Activated naive CD4-positive, alpha-beta T cell treated with anti-CD3 and anti-CD28 coated beads, Interleukin-2, amount 50 U/mL, for 72 hours (primary cell): ENCODE results near the gene SLC17A5. TPM values are rescaled to one million over a fixed set of nuclear protein-coding genes. Genes with fewer than 3 reads are reported as not detected.
A peak's percentile ranks its signal among the peaks of the same experiment; 100 is the strongest.

ENCODE experiments used
- ATAC-seq, 2 donors: fragments of 150-1000 bp; cut with Tn5 transposase; 2 replicates each; pipeline ENCODE4 v1.10.0; 2021; ENCODE audit warnings: mild to moderate bottlenecking in 2 of 2, moderate library complexity in 2 of 2
- DNase-seq, 2 donors: peaks; one replicate each; pipeline ENCODE4 v3.0.0; 2021 to 2022; ENCODE audit warnings: low spot score in 2 of 2
- H3K27ac Mint-ChIP-seq, 2 donors: one replicate each; pipeline ENCODE4 v1.8.0; 2022; ENCODE audit warnings: mild to moderate bottlenecking in 2 of 2, mixed read lengths in 2 of 2
- H3K36me3 Mint-ChIP-seq, 2 donors: one replicate each; pipeline ENCODE4 v1.8.0; 2022; ENCODE audit warnings: mixed read lengths in 2 of 2
- H3K9me3 Mint-ChIP-seq, 2 donors: one replicate each; pipeline ENCODE4 v1.8.0; 2022; ENCODE audit warnings: mixed read lengths in 2 of 2
- total RNA-seq, 2 donors: library from RNA; stranded (reverse); gene quantifications; one replicate each; pipeline ENCODE4 v1.2.3, GENCODE V29; 2022

The SLC17A5 gene
- total RNA-seq, 2 donors from 2014 or later = 5.3 to 7.2 TPM

GRCh38 chr6:73675466-73676098 lies 21.8 kb upstream of the SLC17A5 start:
- DNase-seq (peak; percentile 66 to 88), ATAC-seq (peak; percentile 88 to 97)
- H3K9me3 Mint-ChIP-seq = no peaks in the 10 kb centered on the region
- H3K36me3 Mint-ChIP-seq = no peaks in the 10 kb centered on the region
- H3K27ac Mint-ChIP-seq = no peak overlapping the region

DNA sequence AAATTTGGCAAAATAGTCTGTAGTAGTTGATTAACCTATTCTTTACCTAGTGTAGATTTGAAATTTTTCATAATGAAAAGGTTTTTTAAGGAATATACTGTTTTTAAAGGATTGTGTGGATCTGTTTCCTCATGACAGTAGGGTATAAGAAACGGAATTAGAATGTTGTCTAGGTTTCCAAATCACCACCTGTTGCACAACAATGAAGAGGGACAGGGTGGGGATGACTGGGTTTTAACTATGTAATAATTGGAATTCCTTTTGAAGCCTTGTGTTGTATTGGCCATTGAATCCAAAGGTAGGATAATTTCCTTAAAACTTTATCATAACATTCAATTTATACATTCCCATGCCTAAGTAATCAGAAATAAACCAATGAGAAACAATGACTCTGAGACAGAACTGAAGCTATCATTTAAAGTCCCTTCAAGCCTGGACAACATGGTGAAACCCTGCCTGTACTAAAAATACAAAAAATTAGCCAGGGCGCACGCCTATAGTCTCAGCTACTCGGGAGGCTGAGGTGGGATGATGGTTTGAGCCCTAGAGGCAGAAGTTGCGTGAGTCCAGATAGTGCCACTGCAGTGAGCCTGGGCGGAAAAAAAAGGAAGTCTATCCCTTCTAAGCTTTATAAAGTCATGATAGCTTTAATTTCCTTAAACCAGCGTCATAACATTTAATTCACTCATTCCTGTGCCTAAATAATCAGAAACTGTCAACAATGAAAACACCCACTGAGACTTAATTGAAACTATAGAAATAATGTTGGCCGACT lies 18.3 kb upstream of the SLC17A5 start:
- ATAC-seq = no peak
- Mint-ChIP-seq H3K9me3 (no peaks in the 10 kb centered on the region), H3K27ac (no peak overlapping the region), H3K36me3 (no peaks in the 10 kb centered on the region)
- DNase-seq = no peak

DNA sequence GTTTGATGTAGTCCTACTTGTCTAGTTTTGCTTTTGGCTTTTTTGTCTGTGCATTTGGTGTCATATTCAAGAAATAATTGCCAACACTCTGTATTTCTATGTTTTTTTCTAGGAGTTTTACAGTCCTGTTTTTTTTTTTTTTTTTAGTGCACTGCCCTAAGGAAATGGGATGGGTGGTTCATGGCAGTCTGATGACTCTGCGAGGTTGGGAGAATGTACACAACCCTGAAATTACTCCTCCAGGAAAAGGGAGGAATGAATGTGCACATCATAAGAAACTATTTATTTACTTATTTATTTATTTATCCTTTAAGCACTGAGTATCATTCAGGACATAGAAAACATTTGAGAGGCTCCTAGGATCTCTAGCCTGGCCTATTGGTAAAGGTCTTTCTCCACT lies 15.2 kb upstream of the SLC17A5 start:
- ATAC-seq (no peak), DNase-seq (no peak)
- Mint-ChIP-seq H3K9me3 (no peaks in the 10 kb centered on the region), H3K27ac (peak overlapping the region in 1 of 2 donors; percentile 4), H3K36me3 (no peaks in the 10 kb centered on the region)

- ATAC-seq (peak in 1 of 2 donors; percentile 67), DNase-seq (no peak)
- Mint-ChIP-seq H3K36me3 (no peaks in the 10 kb centered on the region), H3K27ac (no peak overlapping the region), H3K9me3 (no peaks in the 10 kb centered on the region)
Observed at GRCh38 chr6:73667798-73668197, 14.0 kb upstream of the SLC17A5 start.

DNA sequence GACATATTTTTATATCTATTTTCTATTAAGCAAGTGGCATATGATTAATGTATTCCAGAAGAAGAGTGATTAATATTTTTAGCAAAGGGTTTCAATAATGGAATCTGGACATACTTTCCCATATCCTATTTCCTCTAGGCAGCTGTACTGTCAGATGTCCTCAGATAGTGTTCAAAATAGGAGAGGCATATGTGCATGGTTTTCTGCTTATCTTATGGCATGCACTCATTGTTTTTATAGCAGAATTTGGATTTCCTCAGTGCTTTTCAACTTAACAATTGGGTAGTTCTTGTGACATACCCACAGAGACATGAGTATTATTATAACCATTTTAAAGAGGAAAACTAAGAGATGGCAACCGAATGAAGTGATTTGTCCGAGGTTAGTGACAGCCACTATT lies 12.6 kb upstream of the SLC17A5 start:
- no peak for DNase-seq
- H3K9me3 Mint-ChIP-seq = no peaks in the 10 kb centered on the region
- ATAC-seq = no peak
- no peak overlapping the region for H3K27ac Mint-ChIP-seq
- no peaks in the 10 kb centered on the region for H3K36me3 Mint-ChIP-seq

DNA sequence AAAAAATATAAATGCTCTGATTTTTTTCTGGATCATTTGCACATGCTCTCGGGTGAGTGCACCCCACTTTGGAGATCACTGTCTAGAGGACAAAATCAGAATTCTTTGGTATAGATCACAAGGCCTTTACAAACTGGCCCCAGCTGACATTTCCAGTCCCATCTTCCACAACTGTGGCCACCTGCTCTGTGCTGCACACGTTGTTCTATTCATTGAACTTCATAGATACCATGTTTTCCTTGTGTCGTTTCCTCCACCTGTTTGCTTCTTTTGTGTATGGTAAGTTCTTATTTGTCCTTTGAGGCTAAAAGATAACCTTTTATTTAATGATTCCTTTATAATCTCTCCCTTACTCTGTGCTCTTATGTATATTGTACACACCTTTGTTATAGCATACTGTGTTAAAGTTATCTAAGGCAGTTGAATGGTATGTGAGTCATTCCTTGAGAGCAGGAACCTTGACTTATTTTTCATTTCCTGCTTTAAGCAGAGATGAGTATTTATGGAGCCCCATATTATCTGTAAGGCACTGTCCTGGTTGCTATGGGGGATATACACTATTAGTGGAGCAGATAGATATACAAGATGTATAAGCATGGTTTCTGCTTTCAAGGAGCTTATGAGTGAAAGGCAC lies 12.0 kb upstream of the SLC17A5 start:
- no peaks in the 10 kb centered on the region for H3K9me3 Mint-ChIP-seq
- no peak for DNase-seq
- no peak overlapping the region for H3K27ac Mint-ChIP-seq
- peak; percentile 63 to 95 for ATAC-seq
- H3K36me3 Mint-ChIP-seq = no peaks in the 10 kb centered on the region

DNA sequence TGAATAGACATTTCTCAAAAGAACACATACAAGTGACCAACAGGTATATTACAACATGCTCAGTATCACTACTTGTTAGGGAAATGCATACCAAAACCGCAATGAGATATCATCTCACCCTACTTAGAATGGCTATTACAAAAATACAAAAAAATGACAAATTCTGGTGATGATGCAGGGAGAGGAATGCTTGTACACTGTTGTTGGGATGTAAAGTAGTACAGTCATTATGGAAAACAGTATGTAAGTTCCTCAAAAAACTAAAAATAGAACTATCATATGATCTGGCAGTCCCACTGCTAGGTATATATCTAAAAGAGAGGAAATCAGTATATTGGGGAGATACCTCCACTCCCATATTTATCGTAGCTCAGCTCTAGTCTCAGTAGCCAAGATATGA lies 10.9 kb upstream of the SLC17A5 start:
- ATAC-seq (no peak), DNase-seq (no peak)
- no peaks in the 10 kb centered on the region for H3K36me3 Mint-ChIP-seq
- H3K27ac Mint-ChIP-seq = no peak overlapping the region
- H3K9me3 Mint-ChIP-seq = no peaks in the 10 kb centered on the region

GRCh38 chr6:73657201-73657600 lies 3.4 kb upstream of the SLC17A5 start:
- Mint-ChIP-seq H3K9me3 (no peaks in the 10 kb centered on the region), H3K36me3 (peaks cover 4 to 5% of the 10 kb centered on the region in 2 donors), H3K27ac (peak overlapping the region; percentile 16 to 62)
- no peak for ATAC-seq
- DNase-seq = no peak

DNA sequence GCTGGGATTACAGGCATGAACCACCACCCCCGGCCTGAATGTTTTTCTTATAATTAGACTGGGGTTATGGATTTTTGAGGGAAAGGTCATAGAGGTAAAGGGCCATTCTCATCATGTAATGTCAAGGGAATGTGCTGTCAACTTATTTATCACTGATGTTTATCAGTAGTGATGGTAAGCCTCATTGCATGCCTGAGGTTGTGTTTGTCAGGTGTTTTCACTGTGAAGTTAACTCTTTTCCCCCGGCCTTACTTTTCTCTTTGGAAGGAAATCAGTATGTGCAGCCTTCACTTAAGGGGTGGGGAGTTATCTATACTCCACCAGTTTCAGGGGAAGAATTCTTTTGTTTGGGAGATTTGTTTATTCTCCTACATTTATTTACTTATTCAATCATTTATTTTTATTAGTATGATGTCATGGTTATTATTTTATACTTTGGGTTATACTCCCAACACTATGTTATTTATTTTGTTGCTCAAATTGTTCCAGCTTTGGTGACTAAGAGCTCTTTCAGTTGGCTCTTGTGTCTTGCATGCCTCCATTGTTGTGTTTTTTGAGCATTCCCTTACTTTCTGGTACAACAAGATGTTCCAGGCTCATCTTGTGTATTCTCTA lies 2.8 kb upstream of the SLC17A5 start:
- no peak for ATAC-seq
- peak overlapping the region in 1 of 2 donors; percentile 16 for H3K27ac Mint-ChIP-seq
- no peaks in the 10 kb centered on the region for H3K9me3 Mint-ChIP-seq

DNA sequence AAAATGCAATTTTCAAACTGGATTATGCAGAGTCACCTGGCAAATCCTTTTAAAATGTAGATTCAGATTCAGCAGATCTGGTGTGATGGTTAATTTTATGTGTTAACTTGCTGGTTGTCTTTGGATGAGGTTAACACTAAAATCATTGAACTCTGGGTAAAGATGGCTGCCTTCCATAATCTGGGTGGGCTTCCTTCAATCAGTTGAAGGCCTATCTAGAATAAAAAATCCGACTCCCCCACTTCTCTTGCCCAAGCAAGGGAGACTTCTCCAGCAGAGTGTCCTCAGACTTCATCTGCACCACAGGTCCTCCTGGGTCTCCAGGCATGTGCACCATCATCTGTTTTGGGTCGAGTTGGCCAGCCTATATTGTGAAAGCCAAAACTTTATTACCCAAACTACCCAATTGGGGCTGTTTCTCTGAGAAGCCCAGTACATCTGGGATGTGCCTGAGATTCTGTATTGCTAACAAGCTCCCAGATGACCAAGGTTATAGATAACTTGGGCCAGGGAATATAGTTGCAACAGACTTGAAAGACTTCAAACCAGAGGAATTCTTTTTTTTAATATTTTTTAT lies 1.6 kb upstream of the SLC17A5 start:
- peaks cover 4 to 5% of the 10 kb centered on the region in 2 donors for H3K36me3 Mint-ChIP-seq

More for the DNA sequence above, 2.8 kb upstream of the SLC17A5 start:
- no peak for DNase-seq
- H3K36me3 Mint-ChIP-seq = peaks cover 4 to 5% of the 10 kb centered on the region in 2 donors

DNA sequence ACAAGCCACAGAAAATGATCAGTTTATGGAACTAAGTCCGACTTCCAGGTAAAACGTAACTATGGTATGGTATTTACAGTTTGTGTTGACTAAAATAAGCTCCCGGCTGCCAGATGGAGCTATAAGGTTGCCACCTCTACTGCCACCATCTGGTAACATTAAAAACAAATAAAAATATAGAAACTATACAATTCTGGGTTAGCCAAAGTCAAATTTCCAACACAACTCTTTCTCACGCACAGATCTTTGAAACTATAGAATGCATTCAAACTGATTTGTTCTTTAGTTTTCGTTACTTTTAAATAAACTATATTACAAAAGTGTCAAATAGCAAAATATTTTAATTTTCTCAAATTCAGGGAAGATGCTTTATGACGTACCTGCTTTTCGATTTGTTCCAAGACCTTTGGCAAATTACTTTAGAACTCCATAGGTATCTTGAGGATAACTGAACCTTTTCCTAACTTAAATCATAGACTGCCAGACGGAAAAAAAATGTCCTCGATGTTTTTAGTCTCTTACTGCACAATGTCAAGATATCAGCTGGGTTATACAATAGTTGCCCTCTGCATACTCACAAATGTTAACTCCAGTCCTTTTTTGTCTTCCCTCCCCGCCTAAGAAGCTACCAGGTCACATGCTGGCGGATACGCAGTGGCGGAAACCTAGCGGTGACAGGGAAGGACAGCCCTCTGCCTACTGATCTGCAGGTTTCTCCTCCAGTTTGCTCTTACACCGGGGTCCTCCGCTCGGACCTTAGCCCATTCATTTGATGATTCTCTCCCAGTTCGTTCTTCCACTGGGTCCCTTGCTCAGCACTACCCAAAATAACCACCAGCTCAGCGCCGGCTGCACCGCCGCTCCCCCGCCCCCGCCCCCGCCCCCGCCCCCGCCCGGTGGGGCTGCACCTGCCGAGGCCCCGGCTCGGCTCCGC lies 888 bp downstream of the SLC17A5 start:
- H3K9me3 Mint-ChIP-seq = no peaks in the 10 kb centered on the region
- ATAC-seq (peak; percentile 61 to 66), DNase-seq (peak; percentile 67 to 71)
- H3K27ac Mint-ChIP-seq = peak overlapping the region; percentile 90 to 92
- peaks cover 5 to 9% of the 10 kb centered on the region in 2 donors for H3K36me3 Mint-ChIP-seq

More for the DNA sequence above, 1.6 kb upstream of the SLC17A5 start:
- Mint-ChIP-seq H3K9me3 (no peaks in the 10 kb centered on the region), H3K27ac (peak overlapping the region; percentile 74 to 90)
- DNase-seq (no peak), ATAC-seq (no peak)

DNA sequence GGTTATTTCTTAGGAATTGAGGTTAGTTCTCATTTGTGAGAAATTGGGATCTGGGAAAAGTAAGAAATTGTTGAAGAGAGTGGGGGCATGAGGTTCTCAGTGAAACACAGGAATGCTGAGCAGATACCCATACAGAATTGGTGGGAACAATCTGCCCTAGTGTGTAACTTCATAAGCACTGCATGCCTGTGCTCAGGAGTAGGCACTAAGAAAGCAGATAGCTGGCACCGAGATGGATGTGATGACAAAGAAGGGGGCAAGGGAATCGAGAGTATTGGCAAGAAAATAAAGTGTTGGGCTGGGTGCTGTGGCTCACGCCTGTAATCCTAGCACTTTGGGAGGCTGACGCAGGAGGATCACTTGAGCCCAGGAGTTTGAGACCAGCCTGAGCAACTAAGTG lies 4.0 kb downstream of the SLC17A5 start:
- DNase-seq (no peak), ATAC-seq (no peak)
- H3K9me3 Mint-ChIP-seq = no peaks in the 10 kb centered on the region
- peaks cover 3 to 9% of the 10 kb centered on the region in 2 donors for H3K36me3 Mint-ChIP-seq
- no peak overlapping the region for H3K27ac Mint-ChIP-seq

DNA sequence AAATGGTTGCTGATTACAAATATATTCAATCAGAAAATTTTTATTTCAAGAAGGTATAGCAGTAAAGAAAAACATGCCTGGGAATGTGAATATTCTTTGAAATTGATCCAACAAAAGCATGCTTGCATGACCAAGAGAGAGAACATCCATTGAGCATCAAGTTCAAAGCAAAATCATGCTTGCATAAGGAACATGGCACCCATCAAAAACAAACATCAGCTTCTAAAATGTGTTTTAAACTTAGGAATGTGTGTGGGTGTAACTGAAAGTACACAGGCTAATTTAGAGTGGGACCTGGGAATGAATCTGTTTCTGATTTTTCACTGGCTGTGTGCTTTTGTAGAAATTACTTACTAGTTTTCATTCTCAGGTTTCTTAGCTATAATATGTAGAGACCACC lies 5.6 kb downstream of the SLC17A5 start:
- no peak for ATAC-seq

DNA sequence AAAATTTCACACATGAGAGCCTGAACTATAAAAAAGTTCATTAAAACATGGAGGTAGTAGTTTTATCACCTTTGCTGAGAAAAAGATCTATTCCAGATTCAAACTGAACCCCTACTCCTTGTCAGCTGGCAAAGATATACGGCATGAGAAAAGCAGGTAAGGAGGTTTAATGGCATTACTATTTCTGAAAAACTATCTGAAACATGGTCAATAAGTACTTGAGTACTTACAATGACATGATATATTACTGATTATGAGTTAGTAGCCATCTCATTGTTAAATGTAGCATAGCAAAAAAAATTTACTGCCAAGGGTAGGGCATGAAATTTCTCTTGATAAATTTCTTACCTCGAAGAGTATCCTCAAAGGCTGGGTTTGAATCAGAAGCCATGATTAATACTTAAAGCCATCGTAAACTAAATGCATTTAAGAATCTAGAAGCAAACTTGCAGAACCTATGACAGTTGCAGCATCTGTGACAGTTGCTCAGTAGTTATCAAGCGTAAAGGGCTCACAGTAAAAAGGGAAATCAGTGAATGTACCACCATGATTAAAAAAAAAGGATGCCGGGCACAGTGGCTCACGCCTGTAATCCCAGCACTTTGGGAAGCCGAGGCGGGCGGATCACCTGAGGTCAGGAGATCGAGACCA lies 8.7 kb downstream of the SLC17A5 start:
- Mint-ChIP-seq H3K27ac (peak overlapping the region; percentile 77 to 81), H3K36me3 (peaks cover 0 to 5% of the 10 kb centered on the region in 2 donors), H3K9me3 (no peaks in the 10 kb centered on the region)
- ATAC-seq (peak in 1 of 2 donors; percentile 11), DNase-seq (no peak)

More for the DNA sequence above, 5.6 kb downstream of the SLC17A5 start:
- no peak overlapping the region for H3K27ac Mint-ChIP-seq
- no peaks in the 10 kb centered on the region for H3K9me3 Mint-ChIP-seq
- DNase-seq = no peak
- H3K36me3 Mint-ChIP-seq = peaks cover 0 to 5% of the 10 kb centered on the region in 2 donors

DNA sequence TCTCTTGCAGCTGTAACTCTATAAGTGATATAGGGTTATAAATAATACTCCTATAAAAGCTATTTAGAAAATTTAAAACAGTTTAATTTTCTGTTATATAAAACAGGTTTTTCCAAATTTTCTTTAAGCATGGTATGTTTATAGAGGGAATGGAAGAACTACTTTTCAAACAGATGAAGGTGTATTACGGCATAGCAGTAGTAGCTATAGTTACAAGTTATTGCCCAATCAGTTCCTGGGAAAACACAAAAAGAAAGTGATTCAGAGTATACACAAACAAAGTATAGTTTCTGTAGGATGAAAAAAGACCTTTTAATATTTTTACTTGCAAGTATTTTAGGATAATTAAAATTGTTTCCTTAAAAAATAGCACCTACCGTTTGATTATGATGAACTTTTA lies 9.8 kb downstream of the SLC17A5 start:
- H3K9me3 Mint-ChIP-seq = no peaks in the 10 kb centered on the region
- no peak for DNase-seq
- ATAC-seq = no peak
- no peak overlapping the region for H3K27ac Mint-ChIP-seq
- no peaks in the 10 kb centered on the region for H3K36me3 Mint-ChIP-seq
